ENCODE data around the gene BHLHE23.

The BHLHE23 gene

GRCh38 chr20:63024573-63025392 lies 18.0 kb upstream of the BHLHE23 start:
- no peak for DNase-seq

- DNase-seq: no peak
Measured at GRCh38 chr20:63023936-63024571, 17.3 kb upstream of the BHLHE23 start.

- DNase-seq: no peak
Measured at GRCh38 chr20:63023071-63023935, 16.5 kb upstream of the BHLHE23 start.

GRCh38 chr20:63022501-63022900 lies 15.7 kb upstream of the BHLHE23 start:
- DNase-seq: no peak

- no peak for DNase-seq
Measured at GRCh38 chr20:63021356-63022321, 14.9 kb upstream of the BHLHE23 start.

DNA sequence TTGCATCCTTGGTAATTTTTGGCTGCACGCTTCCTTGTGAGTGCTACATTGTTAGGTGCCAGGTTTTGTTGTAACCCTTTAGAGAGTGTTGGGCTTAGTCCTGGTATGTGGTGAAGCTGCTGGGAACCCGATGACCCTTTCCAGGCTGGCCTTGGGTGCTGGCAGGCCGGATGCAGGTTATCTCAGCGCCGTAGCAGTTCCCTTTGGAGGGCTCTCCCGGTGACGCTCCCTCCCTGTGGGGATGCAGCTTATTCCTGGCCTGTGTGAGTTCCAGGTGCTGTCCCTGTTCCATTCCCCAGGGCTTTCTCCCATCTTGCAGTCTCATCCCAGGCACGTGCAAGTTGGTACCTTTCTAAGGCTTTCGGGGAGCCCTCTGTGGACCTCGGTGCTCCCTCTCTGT lies 13.9 kb upstream of the BHLHE23 start:
- DNase-seq: no peak

GRCh38 chr20:63017826-63018411 lies 11.2 kb upstream of the BHLHE23 start:
- DNase-seq: no peak

DNA sequence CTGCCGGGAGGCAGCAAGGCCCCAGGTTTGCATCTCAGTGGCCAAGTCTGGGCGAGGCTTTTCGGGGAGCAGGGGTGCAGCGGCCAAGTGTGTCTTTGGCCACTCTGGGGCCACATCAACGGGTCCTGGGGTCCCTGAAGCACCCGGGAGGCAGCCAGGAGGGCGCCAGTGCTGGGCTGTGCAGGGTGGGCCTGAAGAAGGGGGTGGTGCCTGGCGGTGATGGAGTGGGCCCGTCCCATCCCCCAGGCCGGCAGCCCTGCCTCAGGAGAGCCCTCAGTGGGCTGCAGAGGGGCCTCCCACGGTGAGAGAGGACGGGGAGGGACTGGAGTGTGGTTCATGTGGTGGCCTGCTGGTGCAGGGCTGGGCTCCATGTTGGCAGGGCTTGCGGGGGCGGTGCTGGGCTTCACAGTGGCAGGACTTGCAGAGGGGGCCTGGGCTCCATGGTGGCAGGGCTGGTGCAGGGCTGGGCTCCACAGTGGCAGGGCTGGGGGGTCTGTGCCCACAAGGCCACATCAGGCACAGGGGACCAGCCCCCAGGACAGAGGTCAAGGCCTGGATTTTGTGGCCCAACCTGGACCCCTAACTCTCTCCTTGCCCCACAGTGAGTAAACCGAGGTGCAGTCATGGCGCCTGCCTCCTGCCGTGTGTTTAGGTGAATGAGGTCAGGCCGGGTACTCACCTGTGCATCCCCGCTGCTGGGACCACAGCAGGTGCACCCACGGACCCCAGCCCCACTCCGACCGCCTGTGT lies 10.5 kb upstream of the BHLHE23 start:
- no peak for DNase-seq

DNA sequence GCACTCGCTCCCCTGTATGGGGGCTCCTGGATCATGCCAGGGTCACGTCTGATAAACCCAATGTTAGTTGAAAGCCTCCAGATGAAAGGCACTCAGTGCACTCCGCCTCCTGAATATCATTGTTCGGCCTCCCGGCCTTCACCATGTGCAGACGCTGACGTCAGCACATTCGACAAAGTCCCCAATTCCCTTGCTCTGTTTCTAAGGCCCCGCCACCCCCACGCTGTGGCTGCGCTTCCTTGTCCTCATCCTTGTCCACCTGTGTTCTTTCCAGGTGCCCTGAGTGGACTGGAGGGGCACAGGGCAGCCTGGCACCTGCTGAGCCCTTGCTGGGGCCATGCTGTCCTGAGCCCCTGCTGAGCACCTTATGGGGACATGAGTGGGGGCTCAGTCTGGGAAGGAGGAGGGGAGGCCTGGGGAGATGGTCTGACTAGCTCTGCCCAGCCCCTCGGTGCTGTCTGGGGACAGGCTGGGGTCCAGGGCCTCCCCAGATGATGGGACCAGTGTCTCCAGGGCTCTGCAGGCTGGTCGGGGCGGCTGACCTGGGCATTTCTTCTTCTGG lies 9.8 kb upstream of the BHLHE23 start:
- no peak for DNase-seq

DNA sequence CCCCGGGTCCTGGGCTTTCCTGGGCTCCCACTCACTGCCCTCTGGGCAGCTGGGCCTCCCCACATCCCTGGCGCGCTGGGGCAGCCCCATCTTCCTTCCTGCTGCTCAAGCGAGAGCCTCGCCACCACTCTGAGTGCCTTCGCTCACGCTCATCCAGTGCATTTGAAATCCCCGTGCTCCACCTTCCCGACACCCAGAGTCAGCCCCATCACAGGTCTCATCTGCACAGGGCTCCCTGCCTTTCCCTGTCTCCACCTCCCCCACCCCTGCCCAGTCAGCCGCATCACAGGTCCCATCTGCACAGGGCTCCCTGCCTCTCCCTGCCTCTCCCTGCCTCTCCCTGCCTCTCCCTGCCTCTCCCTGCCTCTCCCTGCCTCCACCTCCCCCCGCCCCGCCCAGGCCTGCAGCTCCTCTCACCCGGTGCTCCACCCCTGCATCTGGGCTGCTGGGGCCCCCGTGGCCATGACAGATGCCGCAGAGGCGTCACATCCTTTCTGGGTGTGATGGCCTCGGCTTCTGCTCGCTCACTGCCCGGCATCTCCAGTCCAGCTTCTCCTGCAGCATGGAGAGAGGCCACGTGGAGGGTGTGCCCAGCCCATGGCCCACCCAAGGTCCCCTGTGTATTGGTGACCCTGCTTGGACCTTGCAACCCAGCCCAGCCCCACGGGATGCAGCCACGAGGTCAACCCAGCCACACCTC lies 9.0 kb upstream of the BHLHE23 start:
- DNase-seq: no peak

- no peak for DNase-seq
Measured at GRCh38 chr20:63015147-63015661, 8.4 kb upstream of the BHLHE23 start.

DNA sequence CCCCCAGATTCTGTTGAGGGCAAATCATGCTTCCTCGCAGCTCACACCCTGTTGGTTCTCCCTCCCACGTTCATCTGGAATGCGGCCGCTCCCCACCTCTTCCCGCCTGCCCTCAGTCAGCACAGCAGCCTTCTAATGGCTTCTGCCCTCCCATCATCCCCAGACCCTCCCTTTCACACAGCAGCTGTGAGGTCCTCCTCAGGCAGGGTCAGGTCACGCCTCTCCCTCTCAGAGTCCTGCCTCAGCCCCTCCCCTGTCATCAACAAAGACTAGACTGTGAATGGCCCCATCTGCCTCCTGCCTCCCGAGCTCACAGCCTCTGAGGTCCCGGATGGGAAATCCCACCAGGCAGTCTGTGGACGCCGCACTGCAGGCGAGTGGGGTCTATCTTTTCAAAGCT lies 7.9 kb upstream of the BHLHE23 start:
- DNase-seq: no peak

GRCh38 chr20:63014287-63014686 lies 7.5 kb upstream of the BHLHE23 start:
- DNase-seq: no peak

GRCh38 chr20:63013207-63013606 lies 6.4 kb upstream of the BHLHE23 start:
- no peak for DNase-seq

GRCh38 chr20:63011798-63012197 lies 5.0 kb upstream of the BHLHE23 start:
- no peak for DNase-seq

DNA sequence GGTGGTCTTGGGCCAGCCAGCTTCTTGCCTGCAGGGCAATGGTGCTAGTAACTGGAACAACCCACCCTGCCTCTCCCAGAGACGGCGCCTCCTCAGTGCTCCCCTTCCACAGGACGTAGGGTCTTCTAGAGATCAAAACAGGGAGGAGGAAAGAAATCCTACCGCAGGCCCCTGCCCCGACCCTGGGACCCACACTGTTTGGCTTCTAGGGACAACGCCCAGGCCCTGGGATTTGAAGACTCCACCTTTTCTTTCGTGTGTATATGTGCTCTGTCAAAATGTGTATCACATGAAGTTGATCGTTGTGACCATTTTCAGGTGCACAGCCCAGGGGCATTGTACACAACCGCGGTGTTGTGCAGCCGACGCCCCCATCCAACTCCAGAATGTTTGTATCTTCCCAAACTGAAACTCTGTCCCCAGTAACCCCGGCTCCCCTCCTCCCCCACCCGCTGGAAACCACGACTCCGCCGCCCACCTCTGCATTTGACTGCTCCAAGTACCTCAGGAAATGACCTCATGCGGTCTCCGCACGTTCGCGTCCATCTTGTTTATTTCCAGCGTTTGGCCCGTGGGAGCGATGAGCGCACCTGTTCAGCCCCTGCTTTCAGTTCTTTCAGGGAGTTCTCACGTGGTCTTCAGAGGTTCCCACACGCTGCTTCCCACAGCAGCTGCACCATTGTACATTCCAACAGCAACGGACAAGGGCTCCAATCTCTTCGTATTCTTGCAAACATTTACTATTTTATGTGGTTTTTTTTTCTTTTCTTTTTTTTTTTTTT lies 3.4 kb upstream of the BHLHE23 start:
- no peak for DNase-seq

DNA sequence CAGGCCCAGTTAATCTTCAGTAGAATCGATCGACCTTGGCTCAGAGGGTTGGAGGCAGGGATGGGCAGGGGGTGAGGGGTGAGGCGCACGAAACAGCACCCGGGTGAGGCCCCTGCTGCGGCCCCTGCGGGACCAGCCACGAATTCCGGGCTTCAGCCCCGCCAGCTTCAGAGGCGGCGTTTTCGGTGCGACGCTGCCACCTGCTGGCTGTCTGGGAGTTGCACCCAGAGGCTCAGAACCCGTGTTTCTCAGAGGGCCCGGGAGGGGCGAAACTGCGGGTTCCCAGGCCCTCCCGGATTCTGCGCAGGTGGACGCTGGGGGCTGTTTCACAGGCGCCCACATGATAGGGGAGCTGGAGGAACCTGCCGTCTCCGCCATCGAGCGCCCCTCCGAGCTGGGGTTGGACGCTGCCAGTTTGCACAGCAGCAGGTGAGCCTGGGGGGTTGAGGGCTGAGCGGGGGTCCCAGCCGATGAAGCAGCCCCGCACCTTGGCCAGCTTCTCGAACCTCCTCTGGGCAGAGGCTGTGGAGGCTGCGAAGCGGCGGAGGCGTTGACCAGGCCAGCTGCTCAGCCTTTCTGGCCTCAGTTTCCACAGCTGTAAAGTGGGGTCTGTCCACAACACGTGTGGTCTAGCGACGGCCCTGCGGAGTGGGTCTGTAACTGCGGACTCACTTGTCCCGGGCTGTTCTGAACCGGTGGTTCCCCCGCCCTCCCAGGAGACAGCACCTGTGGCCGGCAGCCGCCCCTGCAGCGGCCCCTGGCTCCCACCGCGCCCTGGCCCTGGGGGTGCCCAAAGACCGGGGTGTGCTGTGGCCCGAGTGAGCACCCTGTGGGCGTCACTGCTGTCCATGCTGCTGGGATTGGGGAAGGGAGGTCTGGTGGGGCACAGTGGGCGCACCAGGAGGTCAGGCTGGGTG lies 2.5 kb upstream of the BHLHE23 start:
- no peak for DNase-seq

- no peak for DNase-seq
Measured at GRCh38 chr20:63008541-63009044, 1.8 kb upstream of the BHLHE23 start.

Measured in amniotic stem cell (primary cell).